Left ventricle myocardium inferior (tissue), 1 donor: Measurements from ENCODE around the gene ZNF22. TPM values are rescaled to one million over a fixed set of nuclear protein-coding genes. Genes with fewer than 3 reads are reported as not detected.

Source experiments
- DNase-seq: peaks from one replicate; pipeline ENCODE4 v3.0.0-alpha.2; 2020
- H3K27ac ChIP-seq: fragments of 200-600 bp; replicated peaks from 2 replicates; pipeline ENCODE4 v1.8.0; 2021
- H3K27me3 ChIP-seq: fragments of 200-600 bp; 2 replicates; pipeline ENCODE4 v1.8.0; 2021; ENCODE audit warnings: low read depth
- H3K36me3 ChIP-seq: fragments of 200-600 bp; 2 replicates; pipeline ENCODE4 v1.8.0; 2021
- H3K4me1 ChIP-seq: fragments of 200-600 bp; 2 replicates; pipeline ENCODE4 v1.8.0; 2021
- H3K4me3 ChIP-seq: fragments of 200-600 bp; 2 replicates; pipeline ENCODE4 v1.8.0; 2021; ENCODE audit warnings: mild to moderate bottlenecking, moderate library complexity
- H3K9me3 ChIP-seq: fragments of 200-600 bp; replicated peaks from 2 replicates; pipeline ENCODE4 v1.8.0; 2021
- CTCF ChIP-seq: fragments of 200-600 bp; IDR thresholded peaks from 2 replicates; pipeline ENCODE4 v1.8.0; 2021; ENCODE audit warnings: antibody characterized with exemption, mild to moderate bottlenecking, borderline replicate concordance
- intact Hi-C: fragments of 100-400 bp; cut with micrococcal nuclease; formaldehyde crosslinking; loops from one replicate; pipeline ENCODE4 v1.11.0; 2022
- total RNA-seq: library from RNA; stranded (reverse); fragmentation: NEBNext Ultra II Directional; extraction: Animal tissue kit (Norgen Biotek cat#: 25700); gene quantifications from one replicate; pipeline ENCODE4 v1.2.1, GENCODE V29; 2021
- donor health status: DM: no; HTN: yes; CAD: no; lungs with severe emphysema.

The ZNF22 gene
- total RNA-seq, 1 donor from 2014 or later, result 14.2 TPM

GRCh38 chr10:44994752-44995530, 5.8 kb upstream of the ZNF22 start:
- Histone ChIP-seq H3K4me1 (peaks cover 100% of the 10 kb centered on the region), H3K27ac (peak overlapping the region; percentile 97), H3K27me3 (no peaks in the 10 kb centered on the region), H3K4me3 (no peak overlapping the region), H3K36me3 (peaks cover 38% of the 10 kb centered on the region), H3K9me3 (no peaks in the 10 kb centered on the region)
- TF ChIP-seq CTCF, result no peak
- intact Hi-C loops, result no loop called here
- DNase-seq, result no peak

- H3K27ac ChIP-seq, result peak overlapping the region; percentile 97
- no peak overlapping the region for H3K4me3 ChIP-seq
- H3K27me3 ChIP-seq, result no peaks in the 10 kb centered on the region
- peaks cover 100% of the 10 kb centered on the region for H3K4me1 ChIP-seq
- H3K9me3 ChIP-seq, result no peaks in the 10 kb centered on the region
- no peak for DNase-seq
- TF ChIP-seq CTCF, result no peak
- H3K36me3 ChIP-seq, result peaks cover 33% of the 10 kb centered on the region
- intact Hi-C loops, result no loop called here
Observed at GRCh38 chr10:44995581-44995913, 5.2 kb upstream of the ZNF22 start.

GRCh38 chr10:44995914-44996669, 4.6 kb upstream of the ZNF22 start:
- Histone ChIP-seq H3K4me1 (peaks cover 97% of the 10 kb centered on the region), H3K27ac (peak overlapping the region; percentile 97), H3K9me3 (no peaks in the 10 kb centered on the region), H3K4me3 (peak overlapping the region; percentile 31), H3K27me3 (no peaks in the 10 kb centered on the region), H3K36me3 (peaks cover 28% of the 10 kb centered on the region)
- intact Hi-C loops, result no loop called here
- TF ChIP-seq CTCF, result no peak
- DNase-seq, result peak; percentile 72

GRCh38 chr10:44997105-44997748, 3.5 kb upstream of the ZNF22 start:
- Histone ChIP-seq H3K9me3 (no peaks in the 10 kb centered on the region), H3K27me3 (no peaks in the 10 kb centered on the region), H3K4me3 (peak overlapping the region; percentile 31), H3K4me1 (peaks cover 96% of the 10 kb centered on the region), H3K27ac (peak overlapping the region; percentile 97), H3K36me3 (peaks cover 20% of the 10 kb centered on the region)
- intact Hi-C loops, result no loop called here
- no peak for TF ChIP-seq CTCF
- DNase-seq, result no peak

GRCh38 chr10:44998146-44998631, 2.5 kb upstream of the ZNF22 start:
- Histone ChIP-seq H3K9me3 (no peaks in the 10 kb centered on the region), H3K27ac (peak overlapping the region; percentile 97), H3K4me3 (no peak overlapping the region), H3K36me3 (peaks cover 12% of the 10 kb centered on the region), H3K27me3 (no peaks in the 10 kb centered on the region), H3K4me1 (peaks cover 96% of the 10 kb centered on the region)
- intact Hi-C loops, result no loop called here
- no peak for DNase-seq
- no peak for TF ChIP-seq CTCF
